HEK293 (cell line): ENCODE results near the gene MAP3K8.
"Not testable (repeated sequence)": the region's sequence is repeated elsewhere in the genome, so short reads cannot be mapped to it uniquely, and the experiment has no call there.

Experiments used
- CTCF ChIA-PET: fragments of 350-600 bp; formaldehyde crosslinking; extraction: SDS; loops from one replicate; lab custom pipeline; 2021; ENCODE audit warnings: antibody characterized with exemption; lab: Yijun Ruan, JAX
- POLR2A ChIA-PET: fragments of 300-600 bp; formaldehyde crosslinking; extraction: SDS; loops from one replicate; lab custom pipeline; 2020; ENCODE audit warnings: antibody characterized with exemption, inconsistent platforms; lab: Yijun Ruan, JAX
- H3K27ac ChIP-seq: fragments of 200-500 bp; sonication (Bioruptor generic); 2 replicates; pipeline ENCODE4 v1.5.1; 2014; ENCODE audit warnings: low read depth, low read length, control low read depth, inconsistent platforms; ENCODE audit errors: extremely low read depth
- H3K36me3 ChIP-seq, 2 experiments: fragments of 200-500 bp in 1 of 2; sonication (Bioruptor generic) in 1 of 2; 1 replicate in 1 of 2; 2 replicates in 1 of 2; pipeline ENCODE4 v1.5.1; 2014 to 2017; ENCODE audit warnings: inconsistent platforms in 2 of 2, low read length in 2 of 2; ENCODE audit not compliant: control insufficient read depth in 2 of 2, insufficient read depth in 1 of 2
- H3K4me1 ChIP-seq: fragments of 200-500 bp; sonication (Bioruptor generic); 2 replicates; pipeline ENCODE4 v1.5.1; 2014; ENCODE audit warnings: mild to moderate bottlenecking, low read length, inconsistent platforms; ENCODE audit not compliant: control insufficient read depth, insufficient read depth
- H3K4me3 ChIP-seq: 2 replicates; pipeline ENCODE4 v1.5.1; 2011; ENCODE audit warnings: low read depth, mild to moderate bottlenecking, control low read depth, low read length, moderate library complexity
- H3K9me3 ChIP-seq: fragments of 200-500 bp; sonication (Bioruptor generic); 2 replicates; pipeline ENCODE4 v1.5.1; 2014; ENCODE audit warnings: low read depth, low read length, inconsistent platforms; ENCODE audit not compliant: control insufficient read depth, insufficient read depth
- REST ChIP-seq: fragments of 450-650 bp; formaldehyde crosslinking; IDR thresholded peaks from 2 replicates; pipeline ENCODE4 v1.5.1; 2016; ENCODE audit warnings: missing biosample characterization, missing genetic modification characterization
- TSHZ1 ChIP-seq: fragments of 450-650 bp; formaldehyde crosslinking; IDR thresholded peaks from 2 replicates; pipeline ENCODE4 v1.5.1; 2016; ENCODE audit warnings: missing biosample characterization, missing genetic modification characterization, borderline replicate concordance
- ZBTB20 ChIP-seq: fragments of 450-650 bp; formaldehyde crosslinking; IDR thresholded peaks from 2 replicates; pipeline ENCODE4 v1.5.1; 2016; ENCODE audit warnings: missing biosample characterization, missing genetic modification characterization
- ZBTB6 ChIP-seq: fragments of 450-650 bp; formaldehyde crosslinking; IDR thresholded peaks from 2 replicates; pipeline ENCODE4 v1.5.1; 2017; ENCODE audit warnings: missing biosample characterization, missing genetic modification characterization
- ZNF146 ChIP-seq: fragments of 450-650 bp; formaldehyde crosslinking; IDR thresholded peaks from 2 replicates; pipeline ENCODE4 v1.5.1; 2016; ENCODE audit warnings: missing biosample characterization, missing genetic modification characterization
- ZNF16 ChIP-seq: fragments of 450-650 bp; formaldehyde crosslinking; IDR thresholded peaks from 2 replicates; pipeline ENCODE4 v1.5.1; 2016; ENCODE audit warnings: low read depth, missing biosample characterization, missing genetic modification characterization
- ZNF202 ChIP-seq: fragments of 450-650 bp; formaldehyde crosslinking; IDR thresholded peaks from 2 replicates; pipeline ENCODE4 v1.5.1; 2016; ENCODE audit warnings: missing biosample characterization, missing genetic modification characterization, borderline replicate concordance
- ZNF211 ChIP-seq: fragments of 450-650 bp; formaldehyde crosslinking; IDR thresholded peaks from 2 replicates; pipeline ENCODE4 v1.5.1; 2016; ENCODE audit warnings: low read depth, missing biosample characterization, missing genetic modification characterization
- ZNF366 ChIP-seq: fragments of 450-650 bp; formaldehyde crosslinking; conservative IDR thresholded peaks from 2 replicates; pipeline ENCODE4 v1.5.1; 2016; ENCODE audit warnings: missing biosample characterization, missing genetic modification characterization
- ZNF426 ChIP-seq: fragments of 450-650 bp; formaldehyde crosslinking; IDR thresholded peaks from 2 replicates; pipeline ENCODE4 v1.5.1; 2017; ENCODE audit warnings: missing biosample characterization, missing genetic modification characterization, mild to moderate bottlenecking, inconsistent platforms, moderate library complexity
- ZNF521 ChIP-seq: fragments of 450-650 bp; formaldehyde crosslinking; IDR thresholded peaks from 2 replicates; pipeline ENCODE4 v1.5.1; 2017; ENCODE audit warnings: missing biosample characterization, mild to moderate bottlenecking, missing genetic modification characterization
- TF ChIP-seq, protein P1 (sequence below): fragments of 450-650 bp; formaldehyde crosslinking; IDR thresholded peaks from 2 replicates; pipeline ENCODE4 v1.5.1; 2016; ENCODE audit warnings: missing biosample characterization, missing genetic modification characterization

MAP3K8 gene

GRCh38 chr10:30475515-30475914, 41.5 kb downstream of the MAP3K8 start:
- H3K4me3 ChIP-seq, CTCF ChIA-PET, POLR2A ChIA-PET, H3K4me1 ChIP-seq, H3K9me3 ChIP-seq, H3K36me3 ChIP-seq, H3K27ac ChIP-seq: not testable (repeated sequence)
- peak; percentile 93 for TF ChIP-seq ZNF366 (tag by site-specific recombination)

DNA sequence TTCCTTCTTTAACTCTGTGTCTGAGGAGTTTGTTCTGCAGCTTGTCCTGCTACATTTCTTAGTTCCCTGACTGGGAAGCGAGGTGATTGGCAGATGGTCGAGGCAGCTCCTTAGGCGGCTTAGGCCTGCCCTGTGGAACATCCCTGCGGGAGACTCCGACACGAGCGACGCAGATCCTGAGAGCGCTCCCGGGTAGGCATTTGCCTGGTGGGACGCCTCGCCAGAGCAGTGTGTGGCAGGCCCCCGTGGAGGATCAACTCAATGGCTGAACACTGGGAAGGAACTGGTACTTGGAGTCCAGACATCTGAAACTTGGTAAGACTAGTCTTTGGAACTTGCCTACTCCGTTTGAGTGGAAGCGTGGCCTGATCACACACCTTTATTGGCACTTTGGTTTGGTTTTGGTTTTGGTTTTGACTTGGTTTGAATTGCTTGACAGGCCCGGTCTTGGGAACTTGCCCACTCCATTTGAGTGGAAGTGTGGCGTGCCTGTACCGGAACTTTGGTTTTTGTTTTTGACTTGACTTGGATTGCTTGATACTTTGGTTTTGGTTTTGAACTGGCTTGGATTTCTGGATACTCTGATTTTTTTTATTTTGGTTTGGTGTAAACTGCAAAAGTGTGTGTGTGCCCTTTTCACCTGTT, 42.6 kb downstream of the MAP3K8 start:
- H3K36me3 ChIP-seq: no peaks in the 10 kb centered on the region
- no peaks in the 10 kb centered on the region for H3K9me3 ChIP-seq
- no peak overlapping the region for H3K27ac ChIP-seq
- ChIA-PET POLR2A (no interaction called here), CTCF (no interaction called here)
- H3K4me3 ChIP-seq: no peak overlapping the region
- H3K4me1 ChIP-seq: no peaks in the 10 kb centered on the region
- no peak for TF ChIP-seq ZNF521 (tag by site-specific recombination)
- TF ChIP-seq ZBTB6: no peak
- TF ChIP-seq ZBTB20 (tag by site-specific recombination): no peak
- no peak for TF ChIP-seq ZNF211 (tag by site-specific recombination)
- TF ChIP-seq ZNF146 (tag by site-specific recombination): no peak
- TF ChIP-seq, protein P1, sequence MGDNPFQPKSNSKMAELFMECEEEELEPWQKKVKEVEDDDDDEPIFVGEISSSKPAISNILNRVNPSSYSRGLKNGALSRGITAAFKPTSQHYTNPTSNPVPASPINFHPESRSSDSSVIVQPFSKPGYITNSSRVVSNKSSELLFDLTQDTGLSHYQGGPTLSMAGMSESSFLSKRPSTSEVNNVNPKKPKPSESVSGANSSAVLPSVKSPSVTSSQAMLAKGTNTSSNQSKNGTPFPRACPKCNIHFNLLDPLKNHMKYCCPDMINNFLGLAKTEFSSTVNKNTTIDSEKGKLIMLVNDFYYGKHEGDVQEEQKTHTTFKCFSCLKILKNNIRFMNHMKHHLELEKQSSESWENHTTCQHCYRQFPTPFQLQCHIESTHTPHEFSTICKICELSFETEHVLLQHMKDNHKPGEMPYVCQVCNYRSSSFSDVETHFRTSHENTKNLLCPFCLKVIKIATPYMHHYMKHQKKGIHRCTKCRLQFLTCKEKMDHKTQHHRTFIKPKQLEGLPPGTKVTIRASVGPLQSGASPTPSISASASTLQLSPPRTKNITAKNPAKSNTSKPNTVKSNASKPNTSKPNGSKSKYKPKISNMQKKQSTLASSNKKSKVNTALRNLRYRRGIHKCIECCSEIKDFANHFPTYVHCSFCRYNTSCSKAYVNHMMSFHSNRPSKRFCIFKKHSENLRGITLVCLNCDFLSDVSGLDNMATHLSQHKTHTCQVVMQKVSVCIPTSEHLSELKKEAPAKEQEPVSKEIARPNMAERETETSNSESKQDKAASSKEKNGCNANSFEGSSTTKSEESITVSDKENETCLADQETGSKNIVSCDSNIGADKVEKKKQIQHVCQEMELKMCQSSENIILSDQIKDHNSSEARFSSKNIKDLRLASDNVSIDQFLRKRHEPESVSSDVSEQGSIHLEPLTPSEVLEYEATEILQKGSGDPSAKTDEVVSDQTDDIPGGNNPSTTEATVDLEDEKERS (tag by site-specific recombination): no peak
- no peak for TF ChIP-seq ZNF426 (tag by site-specific recombination)
- no peak for TF ChIP-seq ZNF202 (tag by site-specific recombination)
- no peak for TF ChIP-seq ZNF16 (tag by site-specific recombination)
- no peak for TF ChIP-seq TSHZ1 (tag by site-specific recombination)
- no peak for TF ChIP-seq REST

GRCh38 chr10:30479513-30479912, 45.5 kb downstream of the MAP3K8 start:
- H3K27ac ChIP-seq, POLR2A ChIA-PET, H3K36me3 ChIP-seq, H3K4me3 ChIP-seq, H3K4me1 ChIP-seq, H3K9me3 ChIP-seq: not testable (repeated sequence)
- CTCF ChIA-PET: interaction anchor here (0.6 kb wide), 1 partner anchor 56 kb away, joined by 9 read pairs; no protein-coding TSS in a partner anchor
